Brain pericyte (primary cell): ENCODE measurements around the gene LGALS7.
"Not testable (repeated sequence)": the region's sequence is repeated elsewhere in the genome, so short reads cannot be mapped to it uniquely, and the experiment has no call there.

Experiments used
- DNase-seq: peaks from one replicate; pipeline ENCODE4 v3.0.0-alpha.2; 2012; ENCODE audit warnings: low read depth, low spot score

The LGALS7 gene

DNA sequence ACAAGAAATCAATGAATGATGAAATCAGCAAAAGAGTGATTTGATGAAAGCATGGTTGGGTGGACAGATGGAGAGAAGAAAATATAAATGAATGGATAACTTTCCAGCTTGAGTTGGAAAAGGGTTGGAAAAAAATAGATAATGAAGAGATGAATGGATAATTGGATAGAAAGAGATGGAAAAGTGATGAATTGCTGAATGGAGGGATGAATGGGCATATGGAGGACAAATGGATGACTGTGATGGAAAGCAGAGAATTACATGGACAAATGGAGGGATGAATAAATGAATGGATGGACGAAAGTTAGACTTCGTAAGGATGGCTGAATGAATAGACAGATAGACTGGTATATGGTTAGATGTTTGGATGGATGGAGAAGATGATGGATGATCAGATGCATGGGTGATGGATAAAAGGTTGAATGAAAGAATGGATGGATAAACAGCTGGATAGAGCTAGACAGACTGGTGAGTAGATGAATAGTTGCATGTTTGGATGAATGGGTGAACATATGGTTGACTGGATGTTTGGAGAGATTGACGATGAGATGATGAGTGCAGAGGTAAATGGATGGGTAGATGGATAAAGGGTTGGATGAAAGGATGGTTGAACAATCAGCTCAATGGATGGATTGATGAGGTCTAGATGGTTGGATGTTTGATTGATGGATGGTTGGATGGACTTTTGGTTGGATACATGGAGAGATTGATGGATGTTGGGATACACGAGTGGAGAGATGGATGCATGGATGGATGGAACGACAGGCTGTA, 27.4 kb upstream of the LGALS7 start:
- DNase-seq = no peak

DNA sequence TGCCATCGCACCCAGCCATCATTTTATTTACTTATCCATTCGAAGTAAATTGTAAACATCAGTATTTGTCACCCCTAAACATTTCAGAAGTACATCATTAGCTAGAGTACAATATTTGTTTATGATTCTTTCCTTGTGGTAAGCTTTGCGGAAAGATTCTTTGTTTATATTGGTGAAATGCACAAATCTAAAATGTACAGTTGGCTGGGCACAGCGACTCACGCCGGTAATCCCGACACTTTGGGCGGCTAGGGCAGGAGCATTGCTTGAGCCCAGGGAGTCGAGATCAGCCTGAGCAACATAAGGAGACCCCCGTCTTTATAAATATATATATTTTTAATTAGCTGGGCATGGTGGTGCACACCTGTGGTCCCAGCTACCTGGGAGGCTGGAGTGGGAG, 25.8 kb upstream of the LGALS7 start:
- DNase-seq = no peak

DNA sequence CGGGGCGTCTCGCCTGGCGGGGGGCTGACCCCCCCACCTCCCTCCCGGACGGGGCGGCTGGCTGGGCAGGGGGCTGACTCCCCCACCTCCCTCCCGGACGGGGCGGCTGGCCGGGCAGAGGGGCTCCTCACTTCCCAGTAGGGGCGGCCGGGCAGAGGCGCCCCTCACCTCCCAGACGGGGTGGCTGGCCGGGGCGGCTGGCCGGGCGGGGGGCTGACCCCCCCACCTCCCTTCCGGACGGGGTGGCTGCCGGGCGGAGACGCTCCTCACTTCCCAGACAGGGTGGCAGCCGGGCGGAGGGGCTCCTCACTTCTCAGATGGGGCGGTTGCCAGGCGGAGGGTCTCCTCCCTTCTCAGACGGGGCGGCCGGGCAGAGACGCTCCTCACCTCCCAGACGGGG, 24.5 kb upstream of the LGALS7 start:
- not testable (repeated sequence) for DNase-seq

DNA sequence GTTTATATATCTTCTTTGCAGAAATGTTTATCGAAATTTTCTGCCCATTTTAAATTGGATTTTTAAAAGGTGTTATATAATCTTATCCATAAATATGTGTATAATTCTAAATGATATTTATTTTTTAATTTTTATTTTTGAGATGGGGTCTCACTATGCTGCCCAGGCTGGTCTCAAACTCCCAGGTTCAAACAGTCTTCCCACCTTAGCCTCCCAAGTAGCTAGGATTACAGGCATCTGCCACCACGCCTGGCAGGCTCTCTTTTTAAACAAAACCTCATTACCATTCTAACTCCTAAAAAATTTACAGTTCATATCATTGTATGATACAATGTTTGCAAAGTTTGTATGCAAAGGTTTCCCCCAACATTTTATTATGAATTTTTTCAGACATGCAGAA, 22.8 kb upstream of the LGALS7 start:
- DNase-seq = no peak

DNA sequence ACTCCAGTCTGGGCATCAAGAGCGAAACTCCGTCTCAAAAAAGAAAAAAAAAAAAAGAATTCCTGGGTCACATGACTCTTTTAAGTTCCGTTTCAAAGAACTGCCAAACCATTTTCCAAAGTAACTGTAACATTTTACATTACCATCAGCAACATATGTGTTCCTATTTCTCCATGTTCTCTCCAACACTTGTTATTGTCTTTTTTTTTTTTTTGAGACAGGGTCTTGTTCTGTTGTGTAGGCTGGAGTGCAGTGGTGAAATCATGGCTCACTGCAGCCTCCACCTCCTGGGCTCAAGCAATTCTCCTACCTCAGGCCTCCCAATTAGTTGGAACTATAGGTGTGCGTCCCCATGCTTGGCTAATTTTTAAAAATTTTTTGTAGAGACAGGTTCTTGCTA, 22.2 kb upstream of the LGALS7 start:
- DNase-seq = no peak

DNA sequence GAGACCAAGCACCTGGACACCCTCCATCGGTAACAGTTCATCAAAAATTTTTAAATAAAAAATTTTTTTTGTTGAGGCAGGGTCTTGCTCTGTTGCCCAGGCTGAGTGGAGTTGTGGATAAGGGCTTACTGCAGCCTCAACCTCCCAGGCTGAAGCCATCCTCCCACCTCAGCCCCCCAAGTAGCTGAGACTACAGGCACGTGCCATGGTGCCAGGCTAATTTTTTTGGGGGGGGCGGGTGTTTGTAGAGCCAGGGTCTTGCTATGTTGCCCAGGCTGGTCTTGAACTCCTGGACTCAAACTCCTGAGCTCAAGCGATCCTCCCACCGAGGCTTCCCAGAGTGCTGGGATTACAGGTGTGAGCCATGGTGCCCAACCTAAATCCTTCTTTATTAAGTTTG, 20.4 kb upstream of the LGALS7 start:
- no peak for DNase-seq

DNA sequence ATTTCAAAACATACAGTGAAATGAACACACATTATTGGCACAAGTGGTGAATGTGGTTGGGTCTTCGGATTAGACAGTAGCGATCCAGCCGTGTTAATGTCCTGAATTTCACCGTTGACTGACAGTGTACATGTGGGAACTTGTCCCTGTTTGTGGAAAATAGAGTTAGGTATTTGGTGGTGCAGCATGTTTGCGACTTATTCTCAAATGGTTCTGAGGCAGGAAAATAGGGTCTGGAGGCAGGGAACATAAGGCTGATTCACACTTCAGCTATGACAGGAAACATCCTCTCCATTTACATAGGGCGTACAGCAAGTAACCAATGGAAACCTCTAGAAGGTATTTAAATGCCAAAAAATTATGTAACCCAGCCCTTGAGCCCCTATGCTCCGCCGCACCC, 19.9 kb upstream of the LGALS7 start:
- no peak for DNase-seq

DNA sequence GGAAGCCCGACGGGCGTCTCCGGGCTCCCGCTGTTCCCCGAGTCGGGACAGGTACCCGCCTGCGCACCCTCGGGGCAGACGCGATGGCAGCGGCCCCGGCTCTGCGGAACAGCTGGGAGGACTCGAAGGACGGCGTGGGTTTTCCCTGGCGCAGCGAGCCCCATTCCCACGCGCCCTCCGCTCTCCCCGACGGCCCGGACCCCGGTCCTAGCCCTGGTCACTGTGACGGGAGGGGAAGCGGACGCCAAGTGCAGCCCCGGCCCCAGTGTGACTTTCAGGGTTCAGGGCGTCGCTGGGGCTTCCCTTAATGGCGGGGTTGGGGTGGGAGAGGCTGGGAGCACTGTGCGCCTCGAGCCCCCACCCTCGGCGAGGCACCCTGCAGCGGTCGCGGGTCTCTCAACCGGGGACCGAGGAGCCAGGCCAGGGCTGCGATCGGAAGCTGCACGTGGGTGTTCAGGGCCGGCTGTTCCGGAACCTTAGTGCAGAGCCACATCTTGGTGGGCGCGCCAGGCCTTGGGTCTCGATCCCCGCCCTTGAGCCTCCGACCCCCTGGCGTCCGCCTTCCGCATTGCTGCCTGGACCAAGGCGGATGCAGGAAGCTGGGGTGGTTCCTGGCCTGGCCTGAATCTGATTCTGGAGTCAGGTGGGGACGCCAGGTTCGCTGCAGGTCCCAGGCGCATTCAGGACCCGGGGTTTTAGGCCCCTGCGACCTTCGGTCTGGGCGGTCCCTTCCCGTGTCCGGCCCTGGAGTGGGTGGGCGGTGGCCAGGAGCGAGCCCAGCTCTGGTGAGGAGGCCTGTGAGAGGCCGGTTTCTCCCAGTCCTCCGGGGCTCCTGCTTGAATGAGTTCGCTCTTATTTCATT, 19.2 kb upstream of the LGALS7 start:
- DNase-seq = no peak

DNA sequence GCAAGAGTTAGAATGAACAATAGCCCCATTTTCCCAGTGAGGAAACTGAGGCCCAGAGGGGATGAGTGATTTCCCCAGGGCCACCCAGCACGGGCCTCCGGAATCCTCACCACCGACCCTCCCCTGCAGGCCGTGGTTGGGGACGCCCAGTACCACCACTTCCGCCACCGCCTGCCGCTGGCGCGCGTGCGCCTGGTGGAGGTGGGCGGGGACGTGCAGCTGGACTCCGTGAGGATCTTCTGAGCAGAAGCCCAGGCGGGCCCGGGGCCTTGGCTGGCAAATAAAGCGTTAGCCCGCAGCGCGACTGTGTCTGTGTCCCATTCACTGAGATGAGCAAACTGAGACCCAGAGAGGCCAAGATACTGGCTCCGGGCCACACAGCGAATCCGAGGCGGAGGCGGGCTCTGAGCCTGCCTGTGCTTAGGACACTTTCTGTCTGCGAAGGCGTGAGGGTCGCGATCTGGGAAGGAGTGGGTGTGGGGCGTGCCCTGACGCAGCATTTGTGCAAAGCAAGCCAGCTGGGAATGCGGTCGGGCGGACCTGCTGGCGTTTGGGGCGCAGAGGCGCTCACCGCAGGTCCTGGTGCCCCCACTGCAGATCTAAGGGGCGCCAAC, 18.2 kb upstream of the LGALS7 start:
- DNase-seq = not testable (repeated sequence)

DNA sequence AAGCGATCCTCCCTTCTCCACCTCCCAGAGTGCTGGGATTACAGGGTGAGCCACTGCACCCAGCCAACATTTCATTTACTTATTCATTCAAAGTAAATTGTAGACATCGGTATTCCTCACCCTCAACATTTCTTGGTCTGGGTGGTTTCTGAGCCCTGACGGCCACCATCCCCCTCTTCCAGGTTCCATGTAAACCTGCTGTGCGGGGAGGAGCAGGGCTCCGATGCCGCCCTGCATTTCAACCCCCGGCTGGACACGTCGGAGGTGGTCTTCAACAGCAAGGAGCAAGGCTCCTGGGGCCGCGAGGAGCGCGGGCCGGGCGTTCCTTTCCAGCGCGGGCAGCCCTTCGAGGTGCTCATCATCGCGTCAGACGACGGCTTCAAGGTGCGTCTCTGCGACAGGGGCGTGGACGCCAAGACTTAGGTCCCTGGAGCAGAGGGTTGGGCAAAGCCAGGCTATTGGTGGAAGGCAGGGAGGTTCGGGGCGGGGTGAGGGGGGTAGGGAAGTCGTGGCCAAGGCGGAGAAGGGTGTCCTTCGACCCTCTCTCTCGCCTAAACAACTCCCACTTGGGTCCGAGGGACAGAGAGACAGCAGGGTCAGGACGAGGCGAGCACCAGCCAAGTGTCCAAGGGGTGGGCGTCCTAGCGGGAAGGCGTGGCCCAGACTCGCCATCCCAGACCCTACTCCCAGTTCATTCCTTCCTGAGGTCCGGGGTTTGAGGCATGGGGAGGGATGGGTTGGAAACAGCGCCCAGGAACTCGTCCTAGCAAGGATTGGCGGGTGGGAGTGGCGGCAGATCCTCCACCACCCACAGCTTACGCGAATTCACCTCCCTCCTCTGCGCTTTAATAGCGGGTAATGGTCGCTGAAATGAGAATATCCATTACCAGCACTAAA, 17.4 kb upstream of the LGALS7 start:
- not testable (repeated sequence) for DNase-seq

DNA sequence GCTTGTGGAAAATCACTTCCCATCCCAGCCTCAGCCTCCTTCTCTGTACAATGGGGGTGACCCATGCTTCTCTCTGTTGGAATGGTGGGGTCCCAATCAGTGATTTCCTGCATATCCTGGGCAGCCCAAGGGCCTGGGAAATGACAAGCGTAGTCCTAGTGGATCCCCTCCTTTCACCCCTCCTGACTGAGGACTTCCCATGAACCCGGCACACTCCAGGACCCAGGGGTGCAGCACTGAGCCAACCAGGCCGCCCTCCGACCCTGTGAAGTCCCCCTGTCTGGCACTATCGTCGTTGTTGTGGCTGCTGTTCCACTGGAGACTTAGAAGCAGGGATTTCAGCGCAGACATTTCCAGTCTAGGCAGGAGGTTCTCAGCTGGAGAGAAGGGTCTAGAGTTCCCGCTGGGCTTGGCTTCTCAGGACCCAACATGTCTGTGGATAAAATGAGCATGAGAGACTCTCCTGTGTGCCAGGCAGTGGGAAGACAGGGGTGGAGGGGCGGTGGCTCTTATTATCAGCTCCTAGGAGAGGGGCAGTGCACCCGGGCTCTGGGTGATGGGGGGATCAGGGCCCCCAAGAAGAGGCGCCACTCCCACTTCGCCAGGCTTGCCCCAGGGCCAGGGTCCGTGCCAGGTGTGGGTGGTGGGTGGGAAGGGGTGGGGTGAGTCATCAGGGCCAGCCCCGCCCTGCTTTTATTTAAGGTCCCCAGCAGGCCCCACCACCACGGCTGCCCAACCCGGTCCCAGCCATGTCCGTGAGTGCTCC, 15.3 kb upstream of the LGALS7 start, which contains the start of gene LGALS7B:
TSS of gene LGALS7B (plus strand) at position 723 of the 766 bp plus-strand sequence. CDS start at position 750, 27 bp downstream.
- DNase-seq = no peak

DNA sequence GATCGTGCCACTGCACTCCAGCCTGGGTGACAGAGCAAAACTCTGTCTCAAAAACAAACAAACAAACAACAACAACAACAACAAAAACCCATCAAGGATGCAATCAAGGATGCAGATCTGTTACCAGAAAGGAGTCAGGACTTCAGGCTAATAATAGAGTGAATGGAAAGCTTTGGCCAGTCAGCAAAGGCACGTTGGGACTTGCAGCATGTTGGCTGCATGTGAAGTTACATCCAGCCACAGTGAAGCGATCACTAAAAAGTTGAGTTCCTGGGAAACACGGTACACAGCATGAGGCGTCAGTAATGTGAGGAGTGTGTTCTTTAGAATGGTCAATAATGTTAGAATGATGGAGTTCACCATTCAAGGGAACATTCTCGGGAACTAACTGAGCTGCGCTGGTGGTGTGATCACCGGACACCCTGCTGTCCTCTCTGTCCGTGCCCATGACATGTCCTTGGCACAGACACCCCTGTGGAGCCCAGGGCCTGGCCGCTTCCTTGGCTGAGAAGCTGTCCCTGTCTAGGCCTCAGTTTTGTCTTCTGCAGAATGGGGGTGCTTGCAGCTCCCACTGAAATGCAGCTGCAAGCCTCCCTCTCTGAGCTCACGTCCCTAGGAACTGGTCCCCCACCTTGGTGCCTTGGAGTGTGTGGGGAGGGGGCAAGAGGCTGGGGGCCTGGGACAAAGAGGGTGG, 13.4 kb upstream of the LGALS7 start:
- DNase-seq = no peak

DNA sequence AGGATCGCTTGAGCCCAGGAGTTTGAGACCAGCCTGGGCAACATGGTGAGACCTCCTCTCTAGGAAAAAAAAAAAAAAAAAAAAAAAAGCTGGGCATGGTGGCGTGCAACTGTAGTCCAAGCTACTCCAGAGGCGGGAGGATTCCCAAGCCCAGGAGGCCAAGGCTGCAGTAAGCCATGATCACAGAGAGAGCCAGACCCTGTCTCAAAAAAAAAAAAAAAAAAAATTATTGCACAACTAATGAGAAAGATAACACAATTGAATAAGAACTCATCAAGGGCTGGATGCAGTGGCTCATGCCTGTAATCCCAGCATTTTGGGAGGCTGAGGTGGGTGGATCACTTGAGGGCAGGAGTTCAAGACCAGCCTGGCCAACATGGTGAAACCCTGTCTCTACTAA, 12.7 kb upstream of the LGALS7 start:
- DNase-seq = not testable (repeated sequence)

DNA sequence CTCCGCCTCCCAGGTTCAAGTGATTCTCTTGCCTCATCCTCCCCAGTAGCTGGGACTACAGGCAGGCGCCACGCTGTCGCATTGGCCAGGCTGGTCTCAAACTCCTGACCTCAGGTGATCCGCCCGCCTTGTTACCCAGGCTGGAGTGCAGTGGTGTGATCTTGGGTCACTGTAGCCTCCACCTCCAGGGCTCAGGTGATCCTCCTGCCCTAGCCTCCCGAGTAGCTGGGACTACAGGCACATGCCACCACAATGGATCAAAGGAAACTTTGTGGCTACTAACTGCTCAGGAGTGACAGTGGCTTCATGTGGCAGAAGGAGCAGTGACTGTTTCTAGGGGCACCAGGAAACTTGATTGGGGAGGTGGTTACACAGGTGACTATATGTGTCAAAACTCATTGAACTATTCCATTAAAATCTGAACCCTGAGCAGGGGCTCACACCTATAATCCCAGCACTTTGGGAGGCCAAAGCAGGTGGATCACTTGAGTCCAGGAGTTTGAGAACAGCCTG, 11.9 kb upstream of the LGALS7 start:
- DNase-seq = no peak

DNA sequence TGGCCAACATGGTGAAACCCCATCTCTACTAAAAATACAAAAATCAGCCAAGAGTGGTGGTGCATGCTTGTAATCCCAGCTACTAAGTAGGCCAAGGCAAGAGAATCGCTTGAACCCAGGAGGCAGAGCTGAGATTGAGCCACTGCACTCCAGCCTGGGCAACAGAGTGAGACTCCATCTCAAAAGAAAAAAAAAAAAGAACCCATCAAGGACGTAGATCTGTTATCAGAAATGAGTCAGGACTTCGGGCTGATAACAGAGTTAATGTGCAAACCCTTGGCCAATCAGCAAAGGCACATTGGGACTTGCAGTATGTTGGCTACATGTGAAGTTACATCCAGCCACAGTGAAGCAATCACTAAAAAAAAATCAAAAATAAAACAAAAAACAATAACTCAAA, 10.9 kb upstream of the LGALS7 start:
- DNase-seq = no peak

DNA sequence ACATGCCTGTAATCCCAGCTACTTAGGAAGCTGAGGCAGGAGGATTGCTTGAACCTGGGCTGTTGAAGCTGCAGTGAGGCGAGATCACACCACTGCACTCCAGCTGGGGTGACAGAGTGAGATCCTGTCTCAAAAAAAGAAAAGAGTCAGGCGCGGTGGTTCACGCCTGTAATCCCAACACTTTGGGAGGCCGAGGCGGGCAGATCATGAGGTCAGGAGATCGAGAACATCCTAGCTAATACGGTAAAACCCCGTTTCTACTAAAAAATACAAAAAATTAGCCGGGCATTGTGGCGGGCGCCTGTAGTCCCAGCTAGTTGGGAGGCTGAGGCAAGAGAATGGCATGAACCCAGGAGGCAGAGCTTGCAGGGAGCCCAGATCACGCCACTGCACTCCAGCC, 8.9 kb upstream of the LGALS7 start:
- DNase-seq = not testable (repeated sequence)

DNA sequence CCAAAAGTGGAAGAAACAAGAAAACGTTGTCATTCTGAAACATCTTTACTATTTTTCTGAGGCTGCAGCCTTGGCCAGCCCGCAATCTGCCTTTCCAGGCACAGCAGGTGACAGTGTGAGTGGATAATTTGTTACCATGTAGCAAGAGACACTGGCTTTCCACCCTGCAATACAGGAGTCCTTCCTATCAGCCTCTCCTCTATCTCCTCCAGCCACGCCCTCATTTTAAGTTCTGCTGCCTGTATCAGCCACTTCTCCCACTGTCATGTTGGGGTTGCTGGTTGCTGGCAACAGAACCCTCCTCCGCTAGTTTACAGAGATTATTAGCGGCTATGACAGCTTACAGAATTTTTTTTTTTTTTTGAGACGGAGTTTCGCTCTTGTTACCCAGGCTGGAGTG, 7.7 kb upstream of the LGALS7 start:
- no peak for DNase-seq

DNA sequence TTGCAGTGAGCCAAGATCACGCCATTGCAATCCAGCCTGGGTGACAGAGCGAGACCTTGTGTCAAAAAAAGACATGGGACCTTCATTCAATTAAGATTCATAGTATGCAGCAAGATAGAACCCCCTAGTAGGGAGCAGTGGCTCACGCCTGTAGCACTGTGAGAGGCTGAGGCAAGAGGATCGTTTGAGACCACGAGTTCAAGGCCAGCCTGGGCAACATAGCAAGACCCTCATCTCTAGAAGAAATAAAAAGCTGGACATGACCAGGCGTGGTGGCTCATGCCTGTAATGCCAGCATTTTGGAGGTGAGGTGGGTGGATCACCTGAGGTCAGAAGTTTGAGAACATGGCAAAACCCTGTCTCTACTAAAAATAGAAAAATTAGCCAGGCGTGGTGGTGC, 7.1 kb upstream of the LGALS7 start:
- no peak for DNase-seq

DNA sequence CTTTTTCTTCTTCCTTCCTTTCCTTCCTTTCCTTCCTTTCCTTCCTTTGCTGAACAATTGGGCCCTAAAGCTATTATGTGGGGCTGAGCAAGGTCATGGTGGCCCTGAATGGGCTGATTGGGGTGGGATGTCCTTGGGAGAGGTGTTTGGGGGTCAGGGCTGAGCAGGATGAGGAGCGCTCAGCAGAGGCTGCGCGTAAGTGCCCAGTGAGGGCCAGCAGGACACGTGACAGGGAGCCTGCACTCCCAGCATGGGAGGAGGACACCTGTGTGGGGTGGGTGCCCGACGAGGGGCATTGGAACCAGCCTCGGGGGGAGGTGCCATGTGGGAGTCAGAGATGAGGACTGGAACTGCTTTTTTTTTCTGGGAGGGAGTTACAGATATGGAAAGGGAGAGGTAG, 5.4 kb upstream of the LGALS7 start:
- no peak for DNase-seq
